Uterus (tissue), 2 donors: ENCODE results near the gene FUCA1.

Experiments used
- POLR2A ChIP-seq, 2 donors: fragments of 450-650 bp; IDR thresholded peaks; one replicate each; pipeline ENCODE4 v1.6.1; 2016; ENCODE audit warnings: antibody characterized with exemption in 2 of 2, mild to moderate bottlenecking in 1 of 2, moderate library complexity in 1 of 2
- TF ChIP-seq, protein P1 (sequence below), 4 experiments: fragments of 200-600 bp in 2 of 4; fragments of 450-650 bp in 2 of 4; sonication (generic) in 2 of 4; IDR thresholded peaks; one replicate each; pipeline ENCODE4 v1.5.1; 2016 to 2019; ENCODE audit warnings: antibody characterized with exemption in 4 of 4, mild to moderate bottlenecking in 2 of 4, moderate library complexity in 1 of 4

DNA sequence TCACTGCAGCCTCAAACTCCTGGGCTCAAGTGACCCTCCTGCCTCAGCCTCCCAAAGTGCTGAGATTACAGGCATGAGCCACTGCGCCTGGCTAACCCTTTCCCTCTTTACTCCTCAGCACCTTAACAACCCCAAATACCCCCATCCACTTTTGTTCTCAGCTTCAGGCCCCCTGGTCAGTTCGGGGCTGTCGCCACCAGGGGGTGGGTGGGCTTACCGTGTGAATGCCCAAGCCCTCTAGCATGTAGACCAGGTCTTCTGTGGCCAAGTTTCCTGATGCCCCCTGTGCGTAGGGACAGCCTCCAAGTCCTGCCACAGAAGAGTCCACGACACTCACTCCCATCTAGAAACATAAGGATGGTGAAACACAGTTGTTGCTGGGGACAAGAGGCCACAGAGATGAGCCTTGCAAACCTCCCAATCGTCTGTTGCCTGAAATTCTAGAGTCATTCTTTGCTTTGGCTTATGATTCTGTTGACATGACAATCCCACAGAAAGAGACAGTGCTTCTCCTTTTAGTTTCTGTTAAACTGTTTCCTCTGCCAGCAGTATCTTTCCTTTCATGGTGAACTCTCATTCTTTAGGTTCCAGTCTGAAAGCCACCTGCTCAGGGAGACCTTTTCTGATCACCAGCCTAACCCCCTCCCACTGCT lies 63.8 kb downstream of the FUCA1 start:
- no peak for TF ChIP-seq POLR2A (IDR thresholded peaks at IDR 0.05)
- TF ChIP-seq, protein P1, sequence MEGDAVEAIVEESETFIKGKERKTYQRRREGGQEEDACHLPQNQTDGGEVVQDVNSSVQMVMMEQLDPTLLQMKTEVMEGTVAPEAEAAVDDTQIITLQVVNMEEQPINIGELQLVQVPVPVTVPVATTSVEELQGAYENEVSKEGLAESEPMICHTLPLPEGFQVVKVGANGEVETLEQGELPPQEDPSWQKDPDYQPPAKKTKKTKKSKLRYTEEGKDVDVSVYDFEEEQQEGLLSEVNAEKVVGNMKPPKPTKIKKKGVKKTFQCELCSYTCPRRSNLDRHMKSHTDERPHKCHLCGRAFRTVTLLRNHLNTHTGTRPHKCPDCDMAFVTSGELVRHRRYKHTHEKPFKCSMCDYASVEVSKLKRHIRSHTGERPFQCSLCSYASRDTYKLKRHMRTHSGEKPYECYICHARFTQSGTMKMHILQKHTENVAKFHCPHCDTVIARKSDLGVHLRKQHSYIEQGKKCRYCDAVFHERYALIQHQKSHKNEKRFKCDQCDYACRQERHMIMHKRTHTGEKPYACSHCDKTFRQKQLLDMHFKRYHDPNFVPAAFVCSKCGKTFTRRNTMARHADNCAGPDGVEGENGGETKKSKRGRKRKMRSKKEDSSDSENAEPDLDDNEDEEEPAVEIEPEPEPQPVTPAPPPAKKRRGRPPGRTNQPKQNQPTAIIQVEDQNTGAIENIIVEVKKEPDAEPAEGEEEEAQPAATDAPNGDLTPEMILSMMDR (IDR thresholded peaks at IDR 0.05): no peak
